MM.1S (cell line): Measurements from ENCODE around the gene GNAT1.

Experiments used
- EZH2 ChIP-seq: fragments of 300-600 bp; sonication (generic); optimal IDR thresholded peaks from 2 replicates; pipeline ENCODE3; 2017; ENCODE audit warnings: low read depth, mild to moderate bottlenecking, antibody characterized with exemption, low read length, mixed read lengths
- EZH2phosphoT487 ChIP-seq: fragments of 300-600 bp; sonication (generic); IDR thresholded peaks from 2 replicates; pipeline ENCODE4 v1.6.1; 2018; ENCODE audit warnings: antibody characterized with exemption, low read length
- TF ChIP-seq, protein P1 (sequence below): fragments of 300-600 bp; sonication (generic); IDR thresholded peaks from 2 replicates; pipeline ENCODE4 v1.5.1; 2016; ENCODE audit warnings: antibody characterized with exemption, low read length, mixed read lengths

DNA sequence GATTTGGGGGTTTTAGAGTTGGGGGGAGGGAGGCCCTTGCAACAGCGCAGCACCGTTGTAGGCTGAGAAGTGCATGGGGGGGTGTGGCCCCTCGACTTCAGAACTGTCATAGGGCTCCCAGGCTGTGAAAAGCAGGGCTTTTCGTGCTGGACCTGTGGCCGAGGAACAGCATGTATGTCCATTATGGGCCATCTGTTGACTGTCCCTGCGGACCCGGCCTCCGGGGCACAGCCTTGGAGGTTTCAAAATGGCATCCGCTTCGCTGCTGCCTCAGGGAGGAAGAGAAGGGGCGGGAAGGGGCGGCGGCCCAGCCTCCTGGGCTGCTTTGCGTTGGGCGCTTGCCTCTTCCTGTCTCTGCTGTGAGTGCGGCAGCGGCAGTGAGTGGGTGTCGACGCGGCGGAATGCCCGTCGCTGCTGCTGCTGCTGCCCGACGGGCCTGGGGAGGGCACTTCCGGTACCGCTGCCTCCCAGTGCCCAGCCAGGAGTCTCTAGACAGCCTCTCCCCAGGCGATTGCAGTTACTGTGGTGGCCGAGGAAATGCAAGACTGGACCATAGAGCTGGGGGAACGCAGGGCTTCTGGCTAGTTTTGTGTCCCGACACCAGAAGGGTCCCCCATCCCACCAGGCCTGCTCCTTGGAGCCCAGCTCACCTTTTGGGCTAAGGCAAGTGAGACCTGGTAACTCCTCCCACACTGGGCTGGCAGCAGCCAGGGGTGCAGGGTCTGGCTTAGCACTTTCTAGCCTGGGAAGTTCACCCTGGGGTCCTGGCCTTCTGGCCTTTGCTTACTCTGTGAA, 46.5 kb downstream of the GNAT1 start:
- no peak for TF ChIP-seq EZH2
- TF ChIP-seq, protein P1, sequence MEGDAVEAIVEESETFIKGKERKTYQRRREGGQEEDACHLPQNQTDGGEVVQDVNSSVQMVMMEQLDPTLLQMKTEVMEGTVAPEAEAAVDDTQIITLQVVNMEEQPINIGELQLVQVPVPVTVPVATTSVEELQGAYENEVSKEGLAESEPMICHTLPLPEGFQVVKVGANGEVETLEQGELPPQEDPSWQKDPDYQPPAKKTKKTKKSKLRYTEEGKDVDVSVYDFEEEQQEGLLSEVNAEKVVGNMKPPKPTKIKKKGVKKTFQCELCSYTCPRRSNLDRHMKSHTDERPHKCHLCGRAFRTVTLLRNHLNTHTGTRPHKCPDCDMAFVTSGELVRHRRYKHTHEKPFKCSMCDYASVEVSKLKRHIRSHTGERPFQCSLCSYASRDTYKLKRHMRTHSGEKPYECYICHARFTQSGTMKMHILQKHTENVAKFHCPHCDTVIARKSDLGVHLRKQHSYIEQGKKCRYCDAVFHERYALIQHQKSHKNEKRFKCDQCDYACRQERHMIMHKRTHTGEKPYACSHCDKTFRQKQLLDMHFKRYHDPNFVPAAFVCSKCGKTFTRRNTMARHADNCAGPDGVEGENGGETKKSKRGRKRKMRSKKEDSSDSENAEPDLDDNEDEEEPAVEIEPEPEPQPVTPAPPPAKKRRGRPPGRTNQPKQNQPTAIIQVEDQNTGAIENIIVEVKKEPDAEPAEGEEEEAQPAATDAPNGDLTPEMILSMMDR, result no peak
- TF ChIP-seq EZH2phosphoT487, result no peak
